Stimulated activated CD8-positive, alpha-beta memory T cell treated with anti-CD3 and anti-CD28 coated beads, Interleukin-4, amount 100 ng/mL, for 4 hours (primary cell): Measurements from ENCODE around the gene PPP2CA.
A peak's percentile ranks its signal among the peaks of the same experiment; 100 is the strongest.
"Not testable (repeated sequence)": the region's sequence is repeated elsewhere in the genome, so short reads cannot be mapped to it uniquely, and the experiment has no call there.

Experiments used
- DNase-seq, 2 donors: peaks; one replicate each; pipeline ENCODE4 v3.0.0-alpha.2; 2020; ENCODE audit warnings: low read depth in 2 of 2, low spot score in 1 of 2

PPP2CA gene

GRCh38 chr5:134225780-134226440 is at the start of gene PPP2CA:
Gene PPP2CA (minus strand): TSS chr5:134226073. CDS start chr5:134225861, 212 bp downstream.
- DNase-seq, result peak; percentile 98 to 99

- no peak for DNase-seq
These were observed 47.9 kb upstream of the PPP2CA start for GRCh38 chr5:134273642-134274395.

- DNase-seq, result no peak
These were observed 45.2 kb upstream of the PPP2CA start for GRCh38 chr5:134271059-134271458.

DNA sequence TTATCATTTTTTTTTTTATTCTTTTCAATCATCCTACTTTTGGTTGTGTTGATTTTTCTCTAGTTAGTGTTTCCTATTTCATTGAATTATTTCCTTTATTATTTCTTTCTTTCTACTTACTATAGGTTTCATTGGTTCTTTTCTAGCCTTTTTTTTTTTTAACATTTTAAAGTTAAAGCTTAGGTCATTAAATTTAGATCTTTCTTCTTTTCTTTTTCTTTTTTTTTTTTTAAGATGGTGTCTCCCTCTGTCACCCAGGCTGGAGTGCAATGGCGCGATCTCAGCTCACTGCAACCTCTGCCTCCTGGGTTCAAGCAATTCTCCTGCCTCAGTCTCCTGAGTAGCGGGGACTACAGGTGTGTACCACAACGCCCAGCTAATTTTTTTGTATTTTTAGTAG is 43.0 kb upstream of the PPP2CA start:
- DNase-seq, result no peak

- DNase-seq, result no peak
These were observed 42.2 kb upstream of the PPP2CA start for GRCh38 chr5:134268019-134268601.

DNA sequence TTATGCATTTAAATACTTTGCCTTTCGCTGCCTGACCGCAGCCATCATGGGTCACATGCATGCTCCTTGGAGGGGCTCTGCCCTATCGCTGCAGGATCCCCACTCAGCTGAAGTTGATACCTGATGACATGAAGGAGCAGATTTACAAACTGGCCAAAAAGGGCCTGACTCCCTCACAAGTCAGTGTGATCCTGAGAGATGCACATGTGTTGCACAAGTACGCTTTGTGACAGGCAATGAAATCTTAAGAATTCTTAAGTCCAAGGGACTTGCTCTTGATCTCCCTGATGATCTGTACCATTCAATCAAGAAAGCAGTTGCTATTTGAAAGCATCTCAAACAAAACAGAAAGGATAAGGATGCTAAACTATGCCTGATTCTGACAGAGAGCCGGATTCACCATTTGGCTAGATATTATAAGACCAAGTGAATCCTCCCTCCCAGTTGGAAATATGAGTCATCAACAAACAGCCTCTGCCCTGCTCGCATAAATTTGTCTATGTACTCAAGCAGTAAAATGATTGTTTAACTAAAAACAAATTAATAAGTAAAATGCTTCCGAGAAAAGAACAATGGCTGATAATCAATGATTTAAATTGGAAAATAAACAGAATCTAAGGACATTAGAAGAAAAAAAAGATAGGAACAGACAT is 41.6 kb upstream of the PPP2CA start:
- DNase-seq, result no peak

- DNase-seq, result no peak
These were observed 37.9 kb upstream of the PPP2CA start for GRCh38 chr5:134263801-134264200.

- not testable (repeated sequence) for DNase-seq
These were observed 36.8 kb upstream of the PPP2CA start for GRCh38 chr5:134262629-134263028.

DNA sequence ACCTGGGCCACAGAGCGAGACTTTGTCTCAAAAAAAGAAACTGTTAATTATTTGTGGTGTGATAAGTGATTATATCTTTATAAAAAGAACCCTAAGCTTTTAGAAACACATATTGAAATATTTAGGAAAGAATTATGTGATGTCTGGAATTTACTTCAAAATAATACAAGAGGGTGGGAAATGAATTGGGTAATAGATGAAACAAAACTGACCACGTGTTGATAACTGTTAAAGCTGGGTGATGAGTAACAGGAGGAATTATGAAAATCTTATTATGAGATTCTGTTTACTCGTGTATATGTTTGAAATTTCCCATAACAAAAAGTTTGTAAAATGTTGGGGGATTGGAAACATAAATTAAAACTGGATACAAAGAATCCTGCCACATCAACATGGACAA is 33.0 kb upstream of the PPP2CA start:
- no peak for DNase-seq

DNA sequence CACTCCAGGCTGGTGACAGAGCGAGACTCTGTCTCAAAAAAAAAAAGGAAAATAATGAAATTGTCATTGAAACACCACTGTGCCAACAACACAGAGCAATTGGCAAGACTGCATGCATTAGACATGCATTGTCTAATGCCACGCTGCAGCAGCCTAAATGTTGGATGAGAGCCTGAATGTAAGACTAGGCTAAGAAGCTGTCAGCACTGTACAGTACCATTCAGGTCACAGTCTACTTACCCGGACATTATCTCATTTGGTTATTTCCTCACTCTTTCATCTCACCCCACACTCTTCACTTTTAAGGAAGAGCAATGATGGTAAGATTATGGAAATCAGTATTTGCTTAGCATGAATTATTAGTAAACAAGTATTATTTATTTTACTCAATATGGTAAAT is 31.3 kb upstream of the PPP2CA start:
- no peak for DNase-seq

DNA sequence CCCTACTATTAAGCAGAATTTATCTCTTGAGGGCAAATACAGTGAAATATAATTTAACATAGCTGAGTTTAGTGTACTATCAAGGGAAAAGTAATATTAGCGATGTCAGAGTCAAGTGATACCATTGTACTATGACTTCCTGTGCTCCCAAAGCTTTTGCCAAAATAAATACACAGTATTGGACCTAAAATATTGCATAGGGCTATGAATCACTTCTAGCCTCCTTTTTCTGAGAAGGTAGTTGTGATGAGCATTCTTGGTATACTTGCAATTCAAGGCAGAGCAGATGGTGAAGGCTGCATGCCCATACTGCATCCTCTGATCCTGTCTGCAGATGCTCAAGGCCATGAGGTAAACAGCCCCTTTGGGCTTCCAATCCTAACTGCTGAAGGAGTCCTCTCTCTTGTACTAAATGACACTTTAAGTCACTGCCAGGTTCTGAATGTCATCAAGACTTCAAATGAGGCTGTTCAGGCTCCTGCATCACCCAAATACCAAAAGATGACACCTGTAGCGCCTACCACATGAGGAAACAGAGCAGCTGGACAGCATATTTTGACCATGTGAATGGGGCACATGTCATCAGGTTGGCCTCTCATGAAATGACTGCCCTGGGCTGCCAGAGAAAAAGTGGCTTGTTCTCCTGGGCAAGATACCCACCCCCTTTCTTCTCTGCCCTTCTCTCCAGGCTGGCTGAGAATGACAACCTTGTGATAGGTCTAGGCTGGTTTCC is 29.7 kb upstream of the PPP2CA start:
- no peak for DNase-seq

- not testable (repeated sequence) for DNase-seq
These were observed 27.7 kb upstream of the PPP2CA start for GRCh38 chr5:134253368-134254153.

DNA sequence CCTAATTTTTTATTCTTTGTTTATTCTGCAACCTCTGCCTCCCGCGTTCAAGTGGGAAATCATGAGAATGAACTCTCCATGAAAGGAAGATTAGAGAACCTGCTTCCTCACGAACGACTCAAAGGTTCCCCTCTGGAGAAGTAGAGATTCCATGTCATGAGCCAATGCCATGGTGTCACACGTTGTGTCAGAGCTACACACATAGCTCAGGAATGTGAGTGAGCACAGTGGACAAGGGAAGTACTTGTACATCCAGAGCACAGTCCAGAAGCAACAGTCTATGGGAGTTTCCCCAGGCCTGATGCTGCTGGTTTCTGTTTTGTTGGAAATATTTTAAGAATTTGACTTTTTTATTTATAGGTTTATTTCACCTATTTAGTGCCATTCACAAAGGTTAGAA is 26.8 kb upstream of the PPP2CA start:
- DNase-seq, result no peak

DNA sequence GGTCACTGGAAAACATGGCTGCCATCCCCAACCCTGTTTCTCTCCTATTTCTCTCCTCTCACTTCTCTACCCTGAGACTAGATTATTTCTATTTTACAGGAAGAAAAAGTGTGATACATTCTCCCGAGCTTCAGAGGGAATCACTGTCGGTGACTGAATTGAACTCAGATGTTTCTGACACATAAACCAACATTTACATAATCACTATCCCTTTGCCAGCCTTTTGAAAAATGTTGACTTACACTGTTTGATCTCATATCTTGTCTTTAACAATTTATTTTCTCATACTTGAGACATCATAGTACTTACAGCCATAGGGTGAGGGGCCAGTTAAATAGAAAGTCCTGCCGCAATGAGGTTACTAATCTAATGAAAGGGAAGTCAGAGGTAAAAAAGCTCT is 25.1 kb upstream of the PPP2CA start:
- DNase-seq, result no peak

DNA sequence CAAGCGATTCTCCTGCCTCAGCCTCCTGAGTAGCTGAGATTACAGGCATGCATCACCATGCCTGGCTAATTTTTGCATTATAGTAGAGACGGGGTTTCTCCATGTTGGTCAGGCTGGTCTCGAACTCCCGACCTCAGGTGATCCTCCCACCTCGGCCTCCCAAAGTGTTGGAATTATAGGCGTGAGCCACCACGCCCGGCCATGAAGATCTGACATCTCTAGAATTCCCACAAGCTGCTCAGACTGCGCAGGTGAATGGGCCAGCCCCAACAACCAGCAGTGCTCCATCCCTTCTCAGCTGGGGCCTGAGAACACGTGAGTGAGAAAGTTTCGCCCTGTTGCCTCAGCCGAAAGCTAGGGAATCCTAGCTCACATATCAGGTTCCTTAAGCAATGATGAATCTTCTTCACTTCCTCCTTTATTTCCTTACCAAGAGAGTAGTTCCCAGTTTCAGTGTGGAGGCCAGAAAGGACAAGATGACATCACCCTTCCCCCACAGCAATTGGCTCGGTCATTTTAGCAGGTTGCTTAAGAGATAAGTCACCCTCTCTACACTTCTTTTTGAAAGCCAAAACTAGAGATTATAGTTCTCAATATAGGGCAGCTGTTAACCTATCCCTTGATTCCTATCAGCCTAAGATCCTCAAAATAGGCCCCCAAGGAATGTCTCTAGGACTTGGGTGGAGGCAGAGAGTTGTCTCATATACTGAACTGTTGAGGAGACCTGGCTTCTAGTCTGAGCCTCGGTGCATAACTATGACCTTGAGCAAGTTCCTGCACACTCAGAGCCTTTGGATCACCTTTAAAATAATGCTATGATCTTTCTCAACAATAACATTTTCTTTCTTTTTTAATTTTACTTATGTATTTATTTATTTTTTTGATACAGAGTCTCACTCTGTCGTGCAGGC is 23.9 kb upstream of the PPP2CA start:
- DNase-seq, result no peak

DNA sequence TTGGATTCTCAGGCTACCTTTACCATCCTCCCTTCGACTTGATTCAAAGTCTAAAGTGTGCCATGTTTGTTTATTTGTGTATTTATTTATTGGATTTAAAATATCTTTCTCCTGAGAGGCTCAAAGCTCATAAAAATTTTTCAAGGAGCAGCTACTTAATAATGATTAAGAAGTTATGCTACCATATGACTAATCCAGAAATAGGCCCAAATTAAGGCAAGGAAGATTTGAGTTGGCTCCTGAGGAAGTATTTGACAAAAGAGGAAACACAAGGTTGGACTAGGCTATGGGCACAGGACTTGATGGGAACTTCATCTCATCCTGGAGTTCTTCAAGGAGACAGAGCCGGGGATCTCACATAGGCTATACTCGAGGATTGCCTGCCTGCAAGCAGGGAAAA is 22.4 kb upstream of the PPP2CA start:
- DNase-seq, result no peak

- DNase-seq, result no peak
These were observed 21.8 kb upstream of the PPP2CA start for GRCh38 chr5:134247428-134248224.

GRCh38 chr5:134246771-134247427 is 21.0 kb upstream of the PPP2CA start:
- DNase-seq, result no peak
